HEK293 (cell line): ENCODE results near the gene MAP2K6.

Experiments
- HOXC10 ChIP-seq: sonication (generic); formaldehyde crosslinking; IDR thresholded peaks from 2 replicates; pipeline ENCODE4 v1.8.1; 2023; ENCODE audit warnings: mild to moderate bottlenecking, missing genetic modification reagents
- TCF7L2 ChIP-seq: IDR thresholded peaks from 2 replicates; pipeline ENCODE4 v1.6.1; 2011; ENCODE audit warnings: low read depth, mild to moderate bottlenecking, inconsistent platforms, low read length, moderate library complexity, borderline replicate concordance
- ZNF140 ChIP-seq: fragments of 450-650 bp; formaldehyde crosslinking; IDR thresholded peaks from 2 replicates; pipeline ENCODE4 v1.5.1; 2016; ENCODE audit warnings: missing biosample characterization, missing genetic modification characterization
- ZNF311 ChIP-seq: fragments of 450-650 bp; formaldehyde crosslinking; IDR thresholded peaks from 2 replicates; pipeline ENCODE4 v1.5.1; 2017; ENCODE audit warnings: missing biosample characterization, missing genetic modification characterization, borderline replicate concordance
- ZNF596 ChIP-seq: fragments of 450-650 bp; IDR thresholded peaks from 2 replicates; pipeline ENCODE4 v1.5.0; 2018; ENCODE audit warnings: missing biosample characterization, mild to moderate bottlenecking, missing genetic modification characterization, moderate library complexity
- ZNF777 ChIP-seq: fragments of 450-650 bp; formaldehyde crosslinking; IDR thresholded peaks from 2 replicates; pipeline ENCODE4 v1.5.1; 2017; ENCODE audit warnings: missing biosample characterization, missing genetic modification characterization, borderline replicate concordance
- TF ChIP-seq, protein P1 (sequence below): fragments of 450-650 bp; formaldehyde crosslinking; IDR thresholded peaks from 2 replicates; pipeline ENCODE4 v1.5.1; 2016; ENCODE audit warnings: missing biosample characterization, missing genetic modification characterization
- TF ChIP-seq, protein P2 (sequence below): fragments of 450-650 bp; formaldehyde crosslinking; IDR thresholded peaks from 2 replicates; pipeline ENCODE4 v1.5.1; 2016; ENCODE audit warnings: missing biosample characterization, missing genetic modification characterization

DNA sequence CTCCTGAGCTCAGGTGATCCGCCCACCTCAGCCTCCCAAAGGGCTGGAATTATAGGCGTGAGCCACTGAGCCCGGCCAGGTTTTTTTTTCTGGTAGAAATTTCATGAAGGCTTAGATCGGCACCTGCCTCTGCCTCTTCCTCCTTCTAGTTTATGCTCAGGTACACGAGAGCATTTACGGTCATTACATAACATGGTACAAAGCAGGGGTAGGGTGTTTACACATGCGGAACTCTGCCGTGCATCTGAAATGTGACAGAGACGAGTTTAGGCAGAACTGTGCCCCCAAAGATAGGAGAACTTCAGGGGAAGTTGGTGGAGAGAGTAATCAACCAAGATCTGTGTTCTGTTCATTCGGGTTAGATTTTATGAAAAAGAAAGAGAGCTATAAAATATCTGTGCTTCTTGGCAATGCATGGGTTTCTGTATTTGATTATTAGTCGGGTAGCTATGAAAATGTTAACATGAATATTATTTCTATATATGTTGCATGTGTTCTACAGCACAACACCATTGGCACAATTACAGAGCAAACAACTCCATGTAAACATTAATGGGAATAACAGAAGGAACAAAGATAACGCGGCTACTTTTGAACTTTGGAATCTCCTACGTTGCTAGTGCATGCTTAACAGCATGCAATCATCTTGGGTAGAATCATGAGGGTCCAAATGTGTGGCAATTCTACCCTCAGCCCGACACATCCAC, 23.5 kb upstream of the MAP2K6 start:
- TF ChIP-seq ZNF140 (tag by site-specific recombination) (no peak), ZNF596 (tag by site-specific recombination) (no peak), ZNF311 (tag by site-specific recombination) (no peak), HOXC10 (CRISPR knock-in tag) (no peak), ZNF777 (tag by site-specific recombination) (no peak), TCF7L2 (no peak)
- TF ChIP-seq, protein P1, sequence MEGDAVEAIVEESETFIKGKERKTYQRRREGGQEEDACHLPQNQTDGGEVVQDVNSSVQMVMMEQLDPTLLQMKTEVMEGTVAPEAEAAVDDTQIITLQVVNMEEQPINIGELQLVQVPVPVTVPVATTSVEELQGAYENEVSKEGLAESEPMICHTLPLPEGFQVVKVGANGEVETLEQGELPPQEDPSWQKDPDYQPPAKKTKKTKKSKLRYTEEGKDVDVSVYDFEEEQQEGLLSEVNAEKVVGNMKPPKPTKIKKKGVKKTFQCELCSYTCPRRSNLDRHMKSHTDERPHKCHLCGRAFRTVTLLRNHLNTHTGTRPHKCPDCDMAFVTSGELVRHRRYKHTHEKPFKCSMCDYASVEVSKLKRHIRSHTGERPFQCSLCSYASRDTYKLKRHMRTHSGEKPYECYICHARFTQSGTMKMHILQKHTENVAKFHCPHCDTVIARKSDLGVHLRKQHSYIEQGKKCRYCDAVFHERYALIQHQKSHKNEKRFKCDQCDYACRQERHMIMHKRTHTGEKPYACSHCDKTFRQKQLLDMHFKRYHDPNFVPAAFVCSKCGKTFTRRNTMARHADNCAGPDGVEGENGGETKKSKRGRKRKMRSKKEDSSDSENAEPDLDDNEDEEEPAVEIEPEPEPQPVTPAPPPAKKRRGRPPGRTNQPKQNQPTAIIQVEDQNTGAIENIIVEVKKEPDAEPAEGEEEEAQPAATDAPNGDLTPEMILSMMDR (tag by site-specific recombination), result no peak
- TF ChIP-seq, protein P2, sequence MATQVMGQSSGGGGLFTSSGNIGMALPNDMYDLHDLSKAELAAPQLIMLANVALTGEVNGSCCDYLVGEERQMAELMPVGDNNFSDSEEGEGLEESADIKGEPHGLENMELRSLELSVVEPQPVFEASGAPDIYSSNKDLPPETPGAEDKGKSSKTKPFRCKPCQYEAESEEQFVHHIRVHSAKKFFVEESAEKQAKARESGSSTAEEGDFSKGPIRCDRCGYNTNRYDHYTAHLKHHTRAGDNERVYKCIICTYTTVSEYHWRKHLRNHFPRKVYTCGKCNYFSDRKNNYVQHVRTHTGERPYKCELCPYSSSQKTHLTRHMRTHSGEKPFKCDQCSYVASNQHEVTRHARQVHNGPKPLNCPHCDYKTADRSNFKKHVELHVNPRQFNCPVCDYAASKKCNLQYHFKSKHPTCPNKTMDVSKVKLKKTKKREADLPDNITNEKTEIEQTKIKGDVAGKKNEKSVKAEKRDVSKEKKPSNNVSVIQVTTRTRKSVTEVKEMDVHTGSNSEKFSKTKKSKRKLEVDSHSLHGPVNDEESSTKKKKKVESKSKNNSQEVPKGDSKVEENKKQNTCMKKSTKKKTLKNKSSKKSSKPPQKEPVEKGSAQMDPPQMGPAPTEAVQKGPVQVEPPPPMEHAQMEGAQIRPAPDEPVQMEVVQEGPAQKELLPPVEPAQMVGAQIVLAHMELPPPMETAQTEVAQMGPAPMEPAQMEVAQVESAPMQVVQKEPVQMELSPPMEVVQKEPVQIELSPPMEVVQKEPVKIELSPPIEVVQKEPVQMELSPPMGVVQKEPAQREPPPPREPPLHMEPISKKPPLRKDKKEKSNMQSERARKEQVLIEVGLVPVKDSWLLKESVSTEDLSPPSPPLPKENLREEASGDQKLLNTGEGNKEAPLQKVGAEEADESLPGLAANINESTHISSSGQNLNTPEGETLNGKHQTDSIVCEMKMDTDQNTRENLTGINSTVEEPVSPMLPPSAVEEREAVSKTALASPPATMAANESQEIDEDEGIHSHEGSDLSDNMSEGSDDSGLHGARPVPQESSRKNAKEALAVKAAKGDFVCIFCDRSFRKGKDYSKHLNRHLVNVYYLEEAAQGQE, result no peak
